WI38 (cell line): Measurements from ENCODE around the gene KCNK16.
"Not testable (repeated sequence)": the region's sequence is repeated elsewhere in the genome, so short reads cannot be mapped to it uniquely, and the experiment has no call there.

Experiments used
- H3K4me3 ChIP-seq: 2 replicates; pipeline ENCODE4 v1.5.1; 2011; ENCODE audit warnings: low read depth, mild to moderate bottlenecking, control low read depth, low read length
- CTCF ChIP-seq: IDR thresholded peaks from 2 replicates; pipeline ENCODE4 v1.5.1; 2012; ENCODE audit warnings: low read depth, mild to moderate bottlenecking, control low read depth, low read length

Gene KCNK16

DNA sequence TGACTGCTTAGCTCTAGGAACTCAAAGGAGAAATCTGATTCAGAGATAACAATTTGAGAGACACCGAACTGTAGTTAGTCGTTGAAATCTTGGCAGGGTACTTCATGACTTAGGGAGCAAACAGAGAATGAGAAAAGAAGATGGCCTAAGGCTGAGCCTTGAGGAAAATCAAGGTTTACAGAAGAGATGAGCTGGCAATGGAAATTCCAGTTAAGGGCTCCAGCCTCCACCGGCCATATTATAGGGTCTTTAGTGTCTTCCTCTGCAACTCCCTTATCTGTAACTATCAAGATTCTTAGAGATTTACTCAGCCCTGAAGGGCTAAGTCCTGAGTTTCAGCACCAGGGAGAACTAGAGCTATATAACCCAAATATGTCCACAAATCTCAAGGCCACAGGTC, 34.9 kb downstream of the KCNK16 start:
- no peak overlapping the region for H3K4me3 ChIP-seq
- no peak for TF ChIP-seq CTCF

DNA sequence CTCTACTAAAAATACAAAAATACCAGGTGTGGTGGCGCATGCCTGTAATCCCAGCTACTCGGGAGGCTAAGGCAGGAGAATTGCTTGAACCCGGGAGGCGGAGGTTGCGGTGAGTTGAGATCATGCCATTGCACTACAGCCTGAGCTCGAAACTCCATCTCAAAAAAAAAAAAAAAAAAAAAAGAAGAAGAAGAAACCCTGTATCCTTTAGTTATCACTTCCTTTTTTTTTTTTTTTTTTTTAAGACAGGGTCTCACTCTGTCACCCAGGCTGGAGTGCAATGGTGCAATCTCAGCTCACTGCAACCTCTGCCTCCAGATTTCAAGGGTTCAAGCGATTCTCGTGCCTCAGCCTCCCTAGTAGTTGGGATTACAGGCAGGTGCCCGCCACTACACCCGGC, 35.9 kb downstream of the KCNK16 start:
- H3K4me3 ChIP-seq = not testable (repeated sequence)

- no peak overlapping the region for H3K4me3 ChIP-seq
- no peak for TF ChIP-seq CTCF
Observed at GRCh38 chr6:39282774-39283173, 39.7 kb downstream of the KCNK16 start.

DNA sequence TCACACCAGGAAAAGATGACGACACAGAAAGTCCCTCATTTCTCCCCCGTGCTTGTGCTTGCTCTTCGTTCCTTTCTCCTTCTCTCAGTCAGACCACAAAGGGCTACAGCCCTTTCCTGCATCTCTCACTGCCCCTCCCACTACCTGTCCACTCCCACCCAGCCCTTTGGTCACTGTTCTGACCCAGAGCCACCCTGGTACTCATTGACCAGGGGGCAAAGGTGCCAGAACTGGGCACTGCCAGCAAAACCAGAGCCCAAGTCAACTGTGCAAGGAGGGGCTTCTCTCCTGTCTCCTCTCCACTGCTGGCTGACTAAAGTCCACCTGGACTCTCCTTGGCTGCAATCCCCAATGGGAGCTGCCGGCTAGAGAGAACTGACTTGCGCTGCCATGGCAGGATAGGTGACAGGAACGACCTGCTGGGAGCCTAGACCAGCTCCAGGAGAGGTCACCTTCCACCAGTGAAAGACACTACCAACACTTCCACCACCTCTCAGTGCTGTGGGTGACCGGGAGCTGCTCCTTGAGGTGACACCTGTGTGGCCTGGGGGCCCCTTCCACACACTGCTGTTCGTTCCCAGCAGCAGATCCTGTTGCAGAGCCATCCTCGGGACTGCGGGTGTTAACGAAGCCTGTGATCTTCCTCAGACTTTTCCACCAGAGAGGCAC, 41.1 kb downstream of the KCNK16 start:
- no peak for TF ChIP-seq CTCF
- H3K4me3 ChIP-seq = no peak overlapping the region

DNA sequence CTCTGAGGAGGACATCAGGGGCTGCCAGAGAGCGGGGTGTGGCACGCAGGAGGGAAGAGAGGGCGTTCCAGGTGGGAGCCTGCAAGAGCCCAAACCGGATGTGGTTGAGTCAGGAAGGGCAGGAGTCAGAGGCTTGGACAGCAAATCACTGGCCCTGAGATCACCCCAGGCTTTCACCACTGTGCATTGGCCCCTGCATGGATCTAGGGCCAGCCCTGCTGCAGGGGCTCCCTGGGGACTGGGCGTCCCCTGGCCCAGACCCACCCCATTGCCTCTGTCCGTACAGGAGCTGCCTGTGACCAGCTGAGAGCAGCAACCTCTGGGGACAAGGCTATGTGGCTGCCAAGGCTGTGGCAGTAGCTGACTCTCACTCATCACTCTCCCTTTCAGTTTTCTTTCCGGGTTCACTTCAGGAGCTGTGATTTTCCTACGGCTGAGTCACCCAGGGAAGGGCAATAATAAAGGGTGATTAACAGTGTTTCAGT, 42.2 kb downstream of the KCNK16 start:
- TF ChIP-seq CTCF = no peak
- H3K4me3 ChIP-seq = no peak overlapping the region

DNA sequence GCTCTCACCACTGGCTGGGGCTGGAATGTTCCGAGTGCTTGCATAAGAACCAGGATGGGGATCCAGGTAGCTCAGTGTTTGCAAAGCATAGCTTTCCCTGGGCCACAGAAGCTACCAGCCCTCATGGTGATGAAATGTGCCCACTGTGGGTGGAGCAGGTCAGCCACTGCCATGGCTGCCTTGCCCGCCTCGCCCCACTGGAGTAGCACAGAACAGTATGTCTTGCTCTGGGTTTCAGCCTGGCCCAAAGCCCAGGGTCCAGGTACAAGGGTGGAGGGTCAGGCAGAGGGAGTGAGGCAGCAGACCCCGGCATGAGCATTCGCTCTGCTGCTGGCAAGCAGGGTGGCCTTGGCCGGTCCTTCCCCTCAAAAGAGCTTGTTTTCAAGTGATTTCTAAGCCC, 43.0 kb downstream of the KCNK16 start:
- no peak for TF ChIP-seq CTCF
- H3K4me3 ChIP-seq = no peak overlapping the region

DNA sequence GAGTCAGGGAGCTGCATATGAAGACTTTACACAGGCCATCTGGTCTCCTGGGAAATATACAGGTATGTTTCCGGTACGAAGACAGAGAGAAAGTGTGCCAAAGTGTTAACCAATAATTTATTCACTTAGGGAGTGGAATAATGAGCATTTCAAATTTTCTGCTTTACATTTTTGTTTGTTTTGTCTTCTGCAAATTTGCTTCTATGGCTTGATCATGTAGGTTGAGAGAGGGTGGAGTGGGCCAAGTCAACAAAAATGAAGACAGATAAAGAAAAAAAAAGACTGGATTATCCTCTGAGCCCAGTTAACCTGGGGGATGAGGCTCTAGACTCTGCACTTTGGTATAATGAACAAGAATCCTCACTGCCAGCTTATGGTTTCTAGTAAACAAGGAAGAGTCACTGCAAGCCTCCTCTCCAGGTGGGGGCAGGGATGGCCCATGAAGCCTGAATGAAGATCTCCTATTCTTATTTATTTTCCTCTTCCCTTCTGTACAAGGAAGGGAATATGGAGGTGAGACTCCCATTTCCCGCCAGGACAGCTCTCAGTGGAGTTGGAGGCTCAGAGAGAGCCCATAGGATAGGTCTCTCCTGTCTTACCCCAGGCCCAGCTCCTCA, 46.0 kb downstream of the KCNK16 start:
- no peak overlapping the region for H3K4me3 ChIP-seq
- TF ChIP-seq CTCF = no peak

DNA sequence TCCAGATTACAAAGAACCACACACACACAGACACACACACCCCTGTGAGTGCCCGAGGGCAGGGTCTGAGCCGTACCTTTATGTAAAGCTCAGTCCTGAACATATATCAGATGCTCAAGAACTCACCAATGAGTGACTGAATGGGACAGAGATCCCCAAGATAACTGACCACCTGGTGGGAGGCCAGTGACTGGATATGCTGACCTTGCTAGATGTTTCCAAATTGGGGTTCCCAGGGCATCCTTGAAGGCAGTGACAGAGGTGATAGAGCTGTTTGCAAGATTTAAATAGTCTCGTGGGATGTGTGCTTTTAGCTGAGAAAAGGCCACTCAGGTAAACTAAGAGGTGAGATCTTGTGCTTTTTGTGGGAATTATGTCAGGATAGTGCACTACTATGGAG, 47.6 kb downstream of the KCNK16 start:
- H3K4me3 ChIP-seq = no peak overlapping the region
- no peak for TF ChIP-seq CTCF
